ENCODE results near the gene EXOSC6. TPM values are rescaled to one million over a fixed set of nuclear protein-coding genes. Genes with fewer than 3 reads are reported as not detected.

The EXOSC6 gene
- 20.2 and 31.7 TPM in 2 replicates for total RNA-seq

GRCh38 chr16:70251629-70252354 lies at the start of gene EXOSC6:
EXOSC6 (minus strand) TSS chr16:70251940; CDS start chr16:70251900, 40 bp downstream.

GRCh38 chr16:70298988-70299938 lies 47.5 kb upstream of the EXOSC6 start, which contains the start of gene DDX19B:
DDX19B (plus strand) TSS chr16:70299186; CDS start chr16:70299298, 112 bp downstream.

GRCh38 chr16:70289229-70290094 lies 37.7 kb upstream of the EXOSC6 start, which contains the start of gene AARS1:
AARS1 (minus strand) TSS chr16:70289506; CDS start chr16:70282763, 6,743 bp downstream.

Small RNAs within 50 kb of the gene (small RNA-seq; reads per million reads assigned to genes)
- not detected for gene AC009060.2
- not detected for gene RN7SL279P

Other genes with a start within 250 kb of the EXOSC6 start
- 20.6 and 21.3 TPM in 2 replicates for gene PDPR, start 137.6 kb downstream of the EXOSC6 start, total RNA-seq
- under 0.01 and 0.20 TPM in 2 replicates for gene CLEC18C, start 78.2 kb downstream of the EXOSC6 start, total RNA-seq
- 67.6 and 97.7 TPM in 2 replicates for gene AARS1, start 37.6 kb upstream of the EXOSC6 start, total RNA-seq
- gene DDX19B, start 47.2 kb upstream of the EXOSC6 start, total RNA-seq = 31.6 and 32.6 TPM in 2 replicates
- 37.5 and 47.1 TPM in 2 replicates for gene DDX19A, start 95.0 kb upstream of the EXOSC6 start, total RNA-seq
- 22.0 and 28.9 TPM in 2 replicates for gene ST3GAL2, start 187.2 kb upstream of the EXOSC6 start, total RNA-seq
- gene FCSK, start 202.7 kb upstream of the EXOSC6 start, total RNA-seq = 7.3 and 9.6 TPM in 2 replicates

Measured in subcutaneous preadipocyte (primary cell).